Suprapubic skin (tissue), 4 donors: ENCODE measurements around the gene TNFAIP2. TPM values are rescaled to one million over a fixed set of nuclear protein-coding genes. Genes with fewer than 3 reads are reported as not detected.

ENCODE experiments used
- DNase-seq, 2 donors: peaks; one replicate each; pipeline ENCODE4 v3.0.0-alpha.2; 2019; ENCODE audit warnings: low spot score in 2 of 2
- H3K27ac ChIP-seq: fragments of 200-600 bp; sonication (generic); one replicate; pipeline ENCODE4 v1.5.1; 2019
- H3K27me3 ChIP-seq: fragments of 200-600 bp; sonication (generic); one replicate; pipeline ENCODE4 v1.5.1; 2019
- H3K36me3 ChIP-seq: fragments of 200-600 bp; sonication (generic); one replicate; pipeline ENCODE4 v1.5.1; 2019
- H3K4me1 ChIP-seq: fragments of 200-600 bp; sonication (generic); one replicate; pipeline ENCODE4 v1.5.1; 2019
- H3K4me3 ChIP-seq: fragments of 200-600 bp; sonication (generic); one replicate; pipeline ENCODE4 v1.5.1; 2019; ENCODE audit warnings: mild to moderate bottlenecking
- H3K9me3 ChIP-seq: fragments of 200-600 bp; sonication (generic); one replicate; pipeline ENCODE4 v1.5.1; 2019
- CTCF ChIP-seq, 2 donors: fragments of 200-600 bp in 1 of 2; fragments of 450-650 bp in 1 of 2; sonication (generic) in 1 of 2; IDR thresholded peaks; one replicate each; pipeline ENCODE4 v1.5.1; 2016 to 2019; ENCODE audit warnings: antibody characterized with exemption in 2 of 2, mild to moderate bottlenecking in 1 of 2, moderate library complexity in 1 of 2
- EP300 ChIP-seq: sonication (generic); formaldehyde crosslinking; IDR thresholded peaks from one replicate; pipeline ENCODE4 v1.6.1; 2017; ENCODE audit warnings: antibody characterized with exemption
- POLR2A ChIP-seq, 2 donors: fragments of 450-650 bp; IDR thresholded peaks; one replicate each; pipeline ENCODE4 v1.6.1; 2017; ENCODE audit warnings: antibody characterized with exemption in 2 of 2, mild to moderate bottlenecking in 2 of 2, moderate library complexity in 2 of 2
- POLR2AphosphoS5 ChIP-seq, 3 donors: sonication (generic); formaldehyde crosslinking; IDR thresholded peaks; one replicate each; pipeline ENCODE4 v1.6.1; 2017; ENCODE audit warnings: antibody characterized with exemption in 3 of 3
- WGBS: methylation state at CpG from one replicate; pipeline ENCODE4 v1.1.5; 2018; 5-methylcytosine and 5-hydroxymethylcytosine counted together
- total RNA-seq, 4 donors: library from RNA; depleted of rRNA; stranded (reverse); fragments of >200 nt; gene quantifications; one replicate each; pipeline ENCODE4 v1.1.0, GENCODE V29; 2016

TNFAIP2 gene
- total RNA-seq, 4 donors from 2014 or later, result 11.9 to 23.3 (median 16.4) TPM

DNA sequence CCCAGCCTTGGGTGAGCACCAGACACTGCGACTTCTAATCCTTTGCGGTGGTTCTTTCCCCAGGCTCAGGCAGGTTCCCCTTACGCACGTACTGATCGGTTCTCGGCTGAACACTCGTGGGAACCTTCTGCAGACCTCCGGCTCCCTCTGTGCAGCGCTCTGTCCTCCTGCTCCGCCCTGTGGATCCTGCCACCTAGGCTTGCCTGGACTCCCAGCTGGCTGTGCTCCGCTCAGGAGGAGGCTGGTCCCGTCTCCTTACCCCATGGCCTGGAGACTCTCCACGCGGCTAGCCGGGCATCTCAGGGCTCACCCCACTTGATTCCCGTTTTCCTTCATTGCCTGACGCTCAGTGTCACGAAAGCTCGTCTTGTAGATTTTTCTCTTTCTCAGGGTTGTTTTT, 34.7 kb downstream of the TNFAIP2 start:
- no peak overlapping the region for H3K4me3 ChIP-seq
- H3K9me3 ChIP-seq, result no peaks in the 10 kb centered on the region
- H3K4me1 ChIP-seq, result peaks cover 27% of the 10 kb centered on the region
- 82% methylated on average over 19 of the region's 19 CpGs for WGBS
- H3K36me3 ChIP-seq, result no peaks in the 10 kb centered on the region
- no peak overlapping the region for H3K27ac ChIP-seq
- TF ChIP-seq EP300, result no peak
- no peak for TF ChIP-seq POLR2AphosphoS5 (IDR thresholded peaks at IDR 0.05)
- no peak for TF ChIP-seq POLR2A (IDR thresholded peaks at IDR 0.05)
- TF ChIP-seq CTCF (IDR thresholded peaks at IDR 0.05), result no peak
- no peak for DNase-seq
- H3K27me3 ChIP-seq, result no peaks in the 10 kb centered on the region

DNA sequence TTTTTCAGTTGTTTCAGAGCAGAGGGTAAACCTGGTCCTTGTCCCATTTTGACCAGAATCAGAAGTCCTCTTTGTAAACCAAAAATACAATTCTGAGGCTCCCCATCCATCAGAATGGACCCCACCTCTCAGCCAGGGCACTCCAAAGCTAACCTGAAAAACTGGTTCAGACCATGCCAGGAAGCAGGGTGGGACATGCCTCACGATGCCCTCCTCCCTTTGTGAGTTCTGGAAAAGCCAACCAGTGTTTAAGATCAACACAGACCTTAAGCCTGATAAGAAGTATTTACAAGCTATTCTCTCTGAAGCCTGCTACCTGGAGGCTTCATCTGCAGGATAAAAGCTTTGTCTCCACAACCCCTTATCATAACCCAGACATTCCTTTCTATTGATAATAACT, 35.4 kb downstream of the TNFAIP2 start:
- Histone ChIP-seq H3K4me3 (no peak overlapping the region), H3K27ac (no peak overlapping the region), H3K9me3 (no peaks in the 10 kb centered on the region), H3K36me3 (no peaks in the 10 kb centered on the region), H3K27me3 (no peaks in the 10 kb centered on the region), H3K4me1 (peaks cover 27% of the 10 kb centered on the region)
- TF ChIP-seq POLR2AphosphoS5 (IDR thresholded peaks at IDR 0.05) (no peak), POLR2A (IDR thresholded peaks at IDR 0.05) (no peak), CTCF (IDR thresholded peaks at IDR 0.05) (no peak), EP300 (no peak)
- DNase-seq, result no peak
- WGBS, result 29% methylated on average over 1 of the region's 1 CpG

- H3K27me3 ChIP-seq, result no peaks in the 10 kb centered on the region
- DNase-seq, result no peak
- no peaks in the 10 kb centered on the region for H3K9me3 ChIP-seq
- no peaks in the 10 kb centered on the region for H3K36me3 ChIP-seq
- peaks cover 18% of the 10 kb centered on the region for H3K4me1 ChIP-seq
- 88% methylated on average over 13 of the region's 13 CpGs for WGBS
- H3K27ac ChIP-seq, result no peak overlapping the region
- no peak for TF ChIP-seq CTCF (IDR thresholded peaks at IDR 0.05)
- TF ChIP-seq POLR2AphosphoS5 (IDR thresholded peaks at IDR 0.05), result no peak
- no peak for TF ChIP-seq POLR2A (IDR thresholded peaks at IDR 0.05)
- TF ChIP-seq EP300, result no peak
- H3K4me3 ChIP-seq, result no peak overlapping the region
Measured at GRCh38 chr14:103160321-103161053, 37.2 kb downstream of the TNFAIP2 start.

GRCh38 chr14:103161054-103161397, 37.8 kb downstream of the TNFAIP2 start:
- 54% methylated on average over 4 of the region's 4 CpGs for WGBS
- Histone ChIP-seq H3K9me3 (no peaks in the 10 kb centered on the region), H3K36me3 (no peaks in the 10 kb centered on the region), H3K27ac (no peak overlapping the region), H3K4me1 (peaks cover 13% of the 10 kb centered on the region), H3K4me3 (no peak overlapping the region), H3K27me3 (no peaks in the 10 kb centered on the region)
- DNase-seq, result no peak
- no peak for TF ChIP-seq EP300
- TF ChIP-seq POLR2A (IDR thresholded peaks at IDR 0.05), result no peak
- TF ChIP-seq POLR2AphosphoS5 (IDR thresholded peaks at IDR 0.05), result no peak
- no peak for TF ChIP-seq CTCF (IDR thresholded peaks at IDR 0.05)

- TF ChIP-seq EP300 (no peak), CTCF (IDR thresholded peaks at IDR 0.05) (no peak), POLR2AphosphoS5 (IDR thresholded peaks at IDR 0.05) (no peak), POLR2A (IDR thresholded peaks at IDR 0.05) (no peak)
- Histone ChIP-seq H3K36me3 (no peaks in the 10 kb centered on the region), H3K9me3 (no peaks in the 10 kb centered on the region), H3K4me3 (no peak overlapping the region), H3K27me3 (no peaks in the 10 kb centered on the region), H3K27ac (no peak overlapping the region), H3K4me1 (peaks cover 9% of the 10 kb centered on the region)
- WGBS, result 71% methylated on average over 5 of the region's 5 CpGs
- DNase-seq, result no peak
Measured at GRCh38 chr14:103163199-103163598, 39.9 kb downstream of the TNFAIP2 start.
